GM12878 (cell line): Measurements from ENCODE around the gene MED13L. TPM values are rescaled to one million over a fixed set of nuclear protein-coding genes. Genes with fewer than 3 reads are reported as not detected.

Experiments
- ATAC-seq: fragments of 200-7000 bp; cut with Tn5 transposase; 3 replicates; pipeline ENCODE4 v1.9.1; 2020; ENCODE audit warnings: mild to moderate bottlenecking, moderate library complexity
- BruUV-seq: library from RNA; stranded (reverse); fragments of 400-500 nt; replicated peaks from 2 replicates; lab custom pipeline; 2021; lab: Mats Ljungman, UMichigan
- CTCF ChIA-PET: fragments of 300-600 bp; sonication (Branson Sonifier 250); formaldehyde crosslinking; extraction: SDS; loops from one replicate; lab custom pipeline; 2021; ENCODE audit warnings: inconsistent platforms; lab: Yijun Ruan, JAX
- POLR2A ChIA-PET: fragments of 350-600 bp; formaldehyde crosslinking; extraction: SDS; loops from one replicate; lab custom pipeline; 2021; ENCODE audit warnings: inconsistent platforms; lab: Charles Lee
- RAD21 ChIA-PET: fragments of 300-600 bp; sonication (Branson Sonifier 250); formaldehyde crosslinking; loops from one replicate; lab custom pipeline; 2023; ENCODE audit warnings: antibody characterized with exemption; ENCODE audit not compliant: unreplicated experiment; lab: Charles Lee
- SMC1A ChIA-PET: fragments of 300-600 bp; sonication (Branson Sonifier 250); formaldehyde crosslinking; loops from one replicate; lab custom pipeline; 2023; ENCODE audit not compliant: unreplicated experiment, uncharacterized antibody; lab: Charles Lee
- DNase-seq: peaks from one replicate; pipeline ENCODE4 v3.0.0-alpha.2; 2011; ENCODE audit warnings: low read depth, low spot score
- FAIRE-seq: peaks from 3 replicates; lab custom pipeline; 2011; peaks lifted over from hg19 to GRCh38; lab: Jason Lieb, UNC
- H2AFZ ChIP-seq: 2 replicates; pipeline ENCODE4 v1.6.0; 2011; ENCODE audit warnings: low read depth, low read length, control low read depth; ENCODE audit not compliant: control insufficient read depth
- H3K27ac ChIP-seq: 2 replicates; pipeline ENCODE4 v1.5.1; 2011; ENCODE audit warnings: control low read depth; ENCODE audit not compliant: control insufficient read depth, insufficient read depth
- H3K27me3 ChIP-seq, 2 experiments: replicated peaks in 1 of 2; 2 replicates each; pipeline versions ENCODE4 v1.6.0 to v1.6.1; 2011; ENCODE audit warnings: low read length in 1 of 2; ENCODE audit not compliant: control insufficient read depth in 2 of 2, insufficient read depth in 2 of 2
- H3K36me3 ChIP-seq, 2 experiments: 2 replicates each; pipeline ENCODE4 v1.5.1; 2011; ENCODE audit warnings: low read length in 1 of 2; ENCODE audit not compliant: control insufficient read depth in 2 of 2, insufficient read depth in 2 of 2
- H3K4me1 ChIP-seq: 2 replicates; pipeline ENCODE4 v1.6.1; 2011; ENCODE audit warnings: mild to moderate bottlenecking, low read length, moderate library complexity, mixed read lengths; ENCODE audit not compliant: control insufficient read depth, insufficient read depth
- H3K4me2 ChIP-seq: 2 replicates; pipeline ENCODE4 v1.6.0; 2011; ENCODE audit warnings: control low read depth; ENCODE audit not compliant: control insufficient read depth, insufficient read depth
- H3K4me3 ChIP-seq: fragments of 200-600 bp; sonication (generic); 2 replicates; pipeline ENCODE4 v1.5.1; 2016
- H3K79me2 ChIP-seq: 2 replicates; pipeline ENCODE4 v1.6.0; 2011; ENCODE audit warnings: low read length; ENCODE audit not compliant: control insufficient read depth, insufficient read depth
- H3K9ac ChIP-seq: 2 replicates; pipeline ENCODE4 v1.8.0; 2011; ENCODE audit warnings: low read length, control low read depth, mixed read lengths; ENCODE audit not compliant: control insufficient read depth, insufficient read depth
- H3K9me3 ChIP-seq: replicated peaks from 3 replicates; pipeline ENCODE4 v1.5.1; 2011; ENCODE audit warnings: mild to moderate bottlenecking, low read length; ENCODE audit not compliant: control insufficient read depth, insufficient read depth
- H4K20me1 ChIP-seq: 2 replicates; pipeline ENCODE4 v1.6.0; 2011; ENCODE audit not compliant: control insufficient read depth, insufficient read depth
- CHD1 ChIP-seq: IDR thresholded peaks from 2 replicates; pipeline ENCODE4 v1.6.1; 2012; ENCODE audit warnings: low read depth, low read length, improper control_type of control experiment
- DPF2 ChIP-seq: fragments of 450-650 bp; IDR thresholded peaks from 2 replicates; pipeline ENCODE4 v1.6.1; 2017; ENCODE audit warnings: mild to moderate bottlenecking
- HDGF ChIP-seq: fragments of 450-650 bp; IDR thresholded peaks from 2 replicates; pipeline ENCODE4 v1.6.1; 2016; ENCODE audit warnings: antibody characterized with exemption
- KLF5 ChIP-seq: fragments of 450-650 bp; IDR thresholded peaks from 2 replicates; pipeline ENCODE4 v1.6.1; 2014; ENCODE audit warnings: mild to moderate bottlenecking; ENCODE audit not compliant: partially characterized antibody
- MYC ChIP-seq: IDR thresholded peaks from 2 replicates; pipeline ENCODE4 v1.6.1; 2011; ENCODE audit warnings: mild to moderate bottlenecking, low read length, moderate library complexity, inconsistent platforms; ENCODE audit not compliant: insufficient read depth, insufficient replicate concordance, insufficient read length, severe bottlenecking
- NFYA ChIP-seq: IDR thresholded peaks from 2 replicates; pipeline ENCODE4 v1.6.1; 2011; ENCODE audit warnings: low read depth, mild to moderate bottlenecking, low read length, improper control_type of control experiment, borderline replicate concordance
- NRF1 ChIP-seq: conservative IDR thresholded peaks from 2 replicates; pipeline ENCODE4 v1.6.1; 2011; ENCODE audit warnings: mild to moderate bottlenecking, low read depth, low read length, improper control_type of control experiment
- POLR2A ChIP-seq: IDR thresholded peaks from 2 replicates; pipeline ENCODE4 v1.6.1; 2011; ENCODE audit warnings: low read depth, mild to moderate bottlenecking, low read length
- RBBP5 ChIP-seq: fragments of 200-600 bp; sonication (generic); conservative IDR thresholded peaks from 2 replicates; pipeline ENCODE4 v1.6.1; 2016
- SMARCA5 ChIP-seq: fragments of 450-650 bp; IDR thresholded peaks from 2 replicates; pipeline ENCODE4 v1.6.1; 2017; ENCODE audit warnings: mild to moderate bottlenecking
- SRF ChIP-seq, 2 experiments: IDR thresholded peaks; 2 replicates each; pipeline ENCODE4 v1.6.1; 2011; ENCODE audit warnings: low read depth in 2 of 2, low read length in 2 of 2, mild to moderate bottlenecking in 1 of 2, moderate library complexity in 1 of 2
- TBL1XR1 ChIP-seq: IDR thresholded peaks from 2 replicates; pipeline ENCODE4 v1.6.1; 2012; ENCODE audit warnings: low read depth, low read length, improper control_type of control experiment
- ZNF274 ChIP-seq: IDR thresholded peaks from one replicate; pipeline ENCODE4 v1.8.0; 2011; ENCODE audit not compliant: insufficient read length, insufficient read depth
- in situ Hi-C: fragments of 300-500 bp; cut with MboI; formaldehyde crosslinking; loops from 9 replicates; pipeline ENCODE4 v1.14.3; 2018; ENCODE audit warnings: mixed read lengths
- intact Hi-C: fragments of 100-400 bp; cut with micrococcal nuclease; formaldehyde crosslinking; loops from one replicate; pipeline ENCODE4 v1.14.2; 2022; ENCODE audit not compliant: unreplicated experiment
- polyA plus RNA-seq, 11 experiments: library from polyadenylated mRNA; depleted of rRNA in 4 of 11; unstranded in 6 of 11; stranded (reverse) in 5 of 11; fragments of >200 nt; fragmentation: Nextera tagmentation in 4 of 11; fragmentation: Illumina TruSeq in 1 of 11; extraction: Ambion mirVana in 4 of 11; extraction: Trizol in 1 of 11; gene quantifications; 1 replicate in 1 of 11; 2 replicates in 10 of 11; pipeline versions ENCODE4 v1.2.1 to v1.2.3, GENCODE V29; 2011 to 2016; ENCODE audit warnings: inconsistent platforms in 2 of 11, missing spikeins in 2 of 11, low read depth in 1 of 11
- total RNA-seq, 4 experiments: library from RNA; depleted of rRNA in 3 of 4; stranded (reverse); fragments of >200 nt in 3 of 4; fragmentation: Illumina TruSeq in 1 of 4; extraction: Trizol in 1 of 4; gene quantifications; 2 replicates each; pipeline versions ENCODE4 v1.2.1 to v1.2.3, GENCODE V29; 2013 to 2021
- TF ChIP-seq, protein P1 (sequence below): fragments of 450-650 bp; IDR thresholded peaks from 2 replicates; pipeline ENCODE4 v1.6.1; 2018; ENCODE audit warnings: borderline replicate concordance, mild to moderate bottlenecking; ENCODE audit not compliant: partially characterized antibody
- TF ChIP-seq, protein P2 (sequence below): IDR thresholded peaks from 2 replicates; pipeline ENCODE4 v1.6.1; 2012; ENCODE audit warnings: low read depth, low read length, improper control_type of control experiment
- TF ChIP-seq, protein P3 (sequence below): IDR thresholded peaks from 2 replicates; pipeline ENCODE4 v1.6.1; 2011; ENCODE audit warnings: borderline replicate concordance, low read depth, mild to moderate bottlenecking, moderate library complexity, mixed read lengths, low read length; ENCODE audit not compliant: insufficient read depth; ENCODE audit errors: extremely low read length
- TF ChIP-seq, protein P4 (sequence below): IDR thresholded peaks from 2 replicates; pipeline ENCODE4 v1.6.1; 2011; ENCODE audit warnings: low read depth, low read length, improper control_type of control experiment, borderline replicate concordance
- TF ChIP-seq, protein P5 (sequence below): fragments of 450-650 bp; IDR thresholded peaks from 2 replicates; pipeline ENCODE4 v1.6.1; 2017; ENCODE audit warnings: antibody characterized with exemption, mild to moderate bottlenecking, moderate library complexity

Gene MED13L
- total and polyA plus RNA-seq, 10 of the 15 experiments (the other 5 are each of a cell fraction or from before 2014, with no cell fraction given) = 3.7 to 30.1 (median 9.1) TPM

DNA sequence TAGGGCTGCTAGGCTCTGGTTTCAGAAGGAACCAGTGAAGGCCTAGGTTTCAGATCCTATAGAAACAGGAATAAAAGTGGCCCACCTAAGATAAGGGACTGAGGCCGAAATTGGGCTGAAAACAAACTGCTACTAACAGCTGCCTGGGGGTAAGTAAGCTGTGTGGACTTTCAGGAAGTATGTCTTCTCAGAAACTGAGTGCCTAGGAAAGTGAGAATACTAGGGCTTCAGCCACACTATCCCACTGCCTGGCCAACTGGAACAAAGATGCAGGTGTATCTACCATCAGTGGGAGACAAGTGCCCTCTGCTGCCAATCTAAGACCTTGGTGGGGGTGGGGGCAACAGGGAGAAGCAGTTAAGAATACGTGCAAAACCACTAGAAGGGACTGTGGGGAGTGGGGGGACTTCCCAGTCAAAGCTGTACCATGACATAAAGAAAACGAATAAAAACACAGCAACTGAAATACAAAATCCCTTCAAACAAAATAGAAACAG lies 82.5 kb downstream of the MED13L start (continued):
- no peak for TF ChIP-seq SMARCA5
- TF ChIP-seq, protein P1, sequence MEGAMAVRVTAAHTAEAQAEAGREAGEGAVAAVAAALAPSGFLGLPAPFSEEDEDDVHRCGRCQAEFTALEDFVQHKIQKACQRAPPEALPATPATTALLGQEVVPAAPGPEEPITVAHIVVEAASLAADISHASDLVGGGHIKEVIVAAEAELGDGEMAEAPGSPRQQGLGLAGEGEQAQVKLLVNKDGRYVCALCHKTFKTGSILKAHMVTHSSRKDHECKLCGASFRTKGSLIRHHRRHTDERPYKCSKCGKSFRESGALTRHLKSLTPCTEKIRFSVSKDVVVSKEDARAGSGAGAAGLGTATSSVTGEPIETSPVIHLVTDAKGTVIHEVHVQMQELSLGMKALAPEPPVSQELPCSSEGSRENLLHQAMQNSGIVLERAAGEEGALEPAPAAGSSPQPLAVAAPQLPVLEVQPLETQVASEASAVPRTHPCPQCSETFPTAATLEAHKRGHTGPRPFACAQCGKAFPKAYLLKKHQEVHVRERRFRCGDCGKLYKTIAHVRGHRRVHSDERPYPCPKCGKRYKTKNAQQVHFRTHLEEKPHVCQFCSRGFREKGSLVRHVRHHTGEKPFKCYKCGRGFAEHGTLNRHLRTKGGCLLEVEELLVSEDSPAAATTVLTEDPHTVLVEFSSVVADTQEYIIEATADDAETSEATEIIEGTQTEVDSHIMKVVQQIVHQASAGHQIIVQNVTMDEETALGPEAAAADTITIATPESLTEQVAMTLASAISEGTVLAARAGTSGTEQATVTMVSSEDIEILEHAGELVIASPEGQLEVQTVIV = no peak
- TF ChIP-seq MYC = no peak

DNA sequence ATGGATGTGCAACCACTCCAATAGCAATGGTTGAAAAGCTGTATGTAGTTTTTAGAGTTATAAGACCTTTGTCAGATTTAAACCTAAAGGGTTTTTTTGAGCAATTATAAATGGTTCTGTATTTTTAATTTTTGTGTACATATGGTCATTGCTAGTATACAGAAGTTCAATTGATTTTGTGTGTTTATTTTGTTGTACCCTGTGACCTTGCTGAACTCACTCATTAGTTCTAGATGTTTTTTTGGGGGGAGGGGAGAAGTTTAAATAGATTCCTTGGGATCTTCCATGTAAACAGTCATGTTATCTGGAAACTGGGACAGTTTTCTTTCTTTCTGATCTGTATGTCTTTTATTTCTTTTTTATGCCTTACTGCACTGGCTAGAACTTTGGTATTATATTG lies 87.8 kb downstream of the MED13L start:
- no peak for FAIRE-seq
- Histone ChIP-seq H3K36me3 (no peaks in the 10 kb centered on the region), H3K4me1 (peaks cover 8% of the 10 kb centered on the region; the same call in 1 of the 2 replicates), H3K4me2 (no peak overlapping the region), H3K9me3 (no peaks in the 10 kb centered on the region), H3K9ac (no peak overlapping the region), H3K27me3 (no peaks in the 10 kb centered on the region), H4K20me1 (no peaks in the 10 kb centered on the region), H2AFZ (no peak overlapping the region), H3K4me3 (no peak overlapping the region), H3K79me2 (peaks cover 7% of the 10 kb centered on the region), H3K27ac (no peak overlapping the region)
- CTCF ChIA-PET = no interaction called here
- BruUV-seq = no TSS peak
- SMC1A ChIA-PET = interaction anchor here (1.6 kb wide), 1 partner anchor 95 kb away, joined by 3 read pairs; no protein-coding TSS in a partner anchor
- intact Hi-C loops = no loop called here
- in situ Hi-C loops = no loop called here
- no peak for DNase-seq
- ATAC-seq = no peak
- TF ChIP-seq RBBP5 (no peak), DPF2 (no peak), KLF5 (no peak), SRF (IDR thresholded peaks at IDR 0.05; ENCODE audit: low read depth in 2 of 2, low read length in 2 of 2) (no peak), POLR2A (no peak), TBL1XR1 (no peak), NRF1 (no peak), NFYA (no peak), CHD1 (no peak), ZNF274 (no peak), HDGF (no peak)
- TF ChIP-seq, protein P2, sequence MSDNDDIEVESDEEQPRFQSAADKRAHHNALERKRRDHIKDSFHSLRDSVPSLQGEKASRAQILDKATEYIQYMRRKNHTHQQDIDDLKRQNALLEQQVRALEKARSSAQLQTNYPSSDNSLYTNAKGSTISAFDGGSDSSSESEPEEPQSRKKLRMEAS = no peak
- TF ChIP-seq, protein P3, sequence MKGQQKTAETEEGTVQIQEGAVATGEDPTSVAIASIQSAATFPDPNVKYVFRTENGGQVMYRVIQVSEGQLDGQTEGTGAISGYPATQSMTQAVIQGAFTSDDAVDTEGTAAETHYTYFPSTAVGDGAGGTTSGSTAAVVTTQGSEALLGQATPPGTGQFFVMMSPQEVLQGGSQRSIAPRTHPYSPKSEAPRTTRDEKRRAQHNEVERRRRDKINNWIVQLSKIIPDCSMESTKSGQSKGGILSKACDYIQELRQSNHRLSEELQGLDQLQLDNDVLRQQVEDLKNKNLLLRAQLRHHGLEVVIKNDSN = no peak
- TF ChIP-seq, protein P4, sequence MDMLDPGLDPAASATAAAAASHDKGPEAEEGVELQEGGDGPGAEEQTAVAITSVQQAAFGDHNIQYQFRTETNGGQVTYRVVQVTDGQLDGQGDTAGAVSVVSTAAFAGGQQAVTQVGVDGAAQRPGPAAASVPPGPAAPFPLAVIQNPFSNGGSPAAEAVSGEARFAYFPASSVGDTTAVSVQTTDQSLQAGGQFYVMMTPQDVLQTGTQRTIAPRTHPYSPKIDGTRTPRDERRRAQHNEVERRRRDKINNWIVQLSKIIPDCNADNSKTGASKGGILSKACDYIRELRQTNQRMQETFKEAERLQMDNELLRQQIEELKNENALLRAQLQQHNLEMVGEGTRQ = no peak
- TF ChIP-seq, protein P5, sequence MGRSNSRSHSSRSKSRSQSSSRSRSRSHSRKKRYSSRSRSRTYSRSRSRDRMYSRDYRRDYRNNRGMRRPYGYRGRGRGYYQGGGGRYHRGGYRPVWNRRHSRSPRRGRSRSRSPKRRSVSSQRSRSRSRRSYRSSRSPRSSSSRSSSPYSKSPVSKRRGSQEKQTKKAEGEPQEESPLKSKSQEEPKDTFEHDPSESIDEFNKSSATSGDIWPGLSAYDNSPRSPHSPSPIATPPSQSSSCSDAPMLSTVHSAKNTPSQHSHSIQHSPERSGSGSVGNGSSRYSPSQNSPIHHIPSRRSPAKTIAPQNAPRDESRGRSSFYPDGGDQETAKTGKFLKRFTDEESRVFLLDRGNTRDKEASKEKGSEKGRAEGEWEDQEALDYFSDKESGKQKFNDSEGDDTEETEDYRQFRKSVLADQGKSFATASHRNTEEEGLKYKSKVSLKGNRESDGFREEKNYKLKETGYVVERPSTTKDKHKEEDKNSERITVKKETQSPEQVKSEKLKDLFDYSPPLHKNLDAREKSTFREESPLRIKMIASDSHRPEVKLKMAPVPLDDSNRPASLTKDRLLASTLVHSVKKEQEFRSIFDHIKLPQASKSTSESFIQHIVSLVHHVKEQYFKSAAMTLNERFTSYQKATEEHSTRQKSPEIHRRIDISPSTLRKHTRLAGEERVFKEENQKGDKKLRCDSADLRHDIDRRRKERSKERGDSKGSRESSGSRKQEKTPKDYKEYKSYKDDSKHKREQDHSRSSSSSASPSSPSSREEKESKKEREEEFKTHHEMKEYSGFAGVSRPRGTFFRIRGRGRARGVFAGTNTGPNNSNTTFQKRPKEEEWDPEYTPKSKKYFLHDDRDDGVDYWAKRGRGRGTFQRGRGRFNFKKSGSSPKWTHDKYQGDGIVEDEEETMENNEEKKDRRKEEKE = no peak
- POLR2A ChIA-PET = no interaction called here
- RAD21 ChIA-PET = no interaction called here
